ENCODE data around the gene DCC.

DCC gene

DNA sequence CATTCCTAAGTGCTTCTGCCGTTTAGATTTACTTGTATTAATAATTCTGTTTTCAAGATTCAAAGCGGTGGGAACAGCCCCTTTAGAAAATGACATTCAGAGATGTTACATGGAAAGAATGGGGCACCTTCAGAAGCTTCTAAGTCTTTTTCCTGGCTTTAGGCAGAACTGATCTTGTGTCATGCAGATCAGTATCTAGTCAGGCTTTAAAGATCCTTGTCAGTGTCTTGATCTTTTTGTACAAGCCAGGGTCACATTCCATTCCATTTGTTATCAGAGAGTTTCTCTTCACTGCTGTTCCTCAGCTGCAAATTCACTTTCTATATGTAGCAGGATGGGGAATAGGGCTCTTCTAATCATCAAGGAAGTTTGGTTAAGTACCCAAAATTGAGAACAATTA, 275.3 kb downstream of the DCC start:
- DNase-seq, result no peak
- in situ Hi-C loops (cut with HindIII; ENCODE audit: low pct_ligation_motif_present, low pct_unique_long_range_greater_than_20kb, low sequenced_read_pairs), result no loop called here

DNA sequence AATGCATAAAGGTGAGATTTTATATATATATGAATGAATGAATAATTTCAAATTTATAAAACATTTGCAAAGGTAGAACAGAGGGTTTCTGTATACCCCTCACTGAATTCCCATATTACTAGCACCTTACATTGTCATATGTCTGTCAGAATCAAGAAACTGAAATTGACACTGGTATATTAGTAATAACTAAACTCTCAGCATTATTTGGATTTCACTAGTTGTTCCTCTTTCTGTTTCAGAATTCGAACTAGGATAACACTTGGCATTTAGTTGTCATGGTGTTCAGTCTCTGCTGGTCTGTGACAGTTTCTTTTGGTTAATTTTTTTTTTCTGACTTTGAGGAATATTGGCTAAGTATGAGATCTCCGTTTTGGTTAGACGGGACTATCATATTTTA, 275.9 kb downstream of the DCC start:
- in situ Hi-C loops (cut with HindIII; ENCODE audit: low pct_ligation_motif_present, low pct_unique_long_range_greater_than_20kb, low sequenced_read_pairs), result no loop called here
- DNase-seq, result no peak

- DNase-seq, result no peak
Observed at GRCh38 chr18:52617931-52618330, 277.9 kb downstream of the DCC start.

GRCh38 chr18:52620926-52621439, 281.0 kb downstream of the DCC start:
- no peak for DNase-seq
- in situ Hi-C loops (cut with HindIII; ENCODE audit: low pct_ligation_motif_present, low pct_unique_long_range_greater_than_20kb, low sequenced_read_pairs), result no loop called here

More at GRCh38 chr18:52617931-52618330, 277.9 kb downstream of the DCC start:
- in situ Hi-C loops (cut with HindIII; ENCODE audit: low pct_ligation_motif_present, low pct_unique_long_range_greater_than_20kb, low sequenced_read_pairs), result no loop called here

DNA sequence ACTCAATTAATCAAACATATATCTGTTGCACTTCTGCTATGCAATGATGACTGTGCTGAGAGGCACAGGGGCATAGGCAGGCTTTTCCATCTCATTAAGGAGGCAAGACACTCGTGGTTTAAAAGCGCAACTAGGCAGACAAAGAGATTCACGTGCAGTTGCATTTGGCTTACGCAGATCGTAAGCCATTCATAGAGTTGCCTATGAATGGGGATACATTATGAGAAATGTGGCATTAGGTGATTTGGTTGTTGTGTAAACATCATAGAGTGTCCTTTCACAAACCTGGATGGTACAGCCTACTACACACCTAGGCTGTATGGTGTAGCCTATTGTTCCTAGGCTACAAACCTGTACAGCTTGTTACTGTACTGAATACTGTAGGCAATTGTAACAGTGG, 284.7 kb downstream of the DCC start:
- in situ Hi-C loops (cut with HindIII; ENCODE audit: low pct_ligation_motif_present, low pct_unique_long_range_greater_than_20kb, low sequenced_read_pairs), result no loop called here
- DNase-seq, result no peak

DNA sequence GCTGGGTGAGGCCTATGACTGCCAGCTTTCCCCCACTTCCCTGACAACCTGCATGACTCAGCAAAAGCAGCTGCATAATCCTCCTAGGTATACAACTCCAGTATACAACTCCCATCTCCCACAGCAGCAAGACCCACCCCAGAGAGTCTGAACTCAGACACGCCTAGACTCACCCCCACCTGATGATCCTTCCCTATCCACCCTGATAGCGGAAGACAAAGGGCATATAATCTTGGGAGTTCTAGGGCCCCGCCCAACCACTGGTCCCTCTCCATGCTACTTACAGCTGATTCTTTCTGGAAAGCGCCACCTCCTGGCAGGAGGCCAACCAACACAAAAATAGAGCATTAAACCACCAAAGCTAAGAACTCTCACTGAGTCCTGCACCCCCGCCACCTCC, 296.5 kb downstream of the DCC start:
- in situ Hi-C loops (cut with HindIII; ENCODE audit: low pct_ligation_motif_present, low pct_unique_long_range_greater_than_20kb, low sequenced_read_pairs), result no loop called here
- DNase-seq, result no peak

GRCh38 chr18:52648201-52648600, 308.2 kb downstream of the DCC start:
- no peak for DNase-seq
- in situ Hi-C loops (cut with HindIII; ENCODE audit: low pct_ligation_motif_present, low pct_unique_long_range_greater_than_20kb, low sequenced_read_pairs), result no loop called here

- in situ Hi-C loops (cut with HindIII; ENCODE audit: low pct_ligation_motif_present, low pct_unique_long_range_greater_than_20kb, low sequenced_read_pairs), result no loop called here
- DNase-seq, result no peak
Observed at GRCh38 chr18:52652391-52652790, 312.4 kb downstream of the DCC start.

DNA sequence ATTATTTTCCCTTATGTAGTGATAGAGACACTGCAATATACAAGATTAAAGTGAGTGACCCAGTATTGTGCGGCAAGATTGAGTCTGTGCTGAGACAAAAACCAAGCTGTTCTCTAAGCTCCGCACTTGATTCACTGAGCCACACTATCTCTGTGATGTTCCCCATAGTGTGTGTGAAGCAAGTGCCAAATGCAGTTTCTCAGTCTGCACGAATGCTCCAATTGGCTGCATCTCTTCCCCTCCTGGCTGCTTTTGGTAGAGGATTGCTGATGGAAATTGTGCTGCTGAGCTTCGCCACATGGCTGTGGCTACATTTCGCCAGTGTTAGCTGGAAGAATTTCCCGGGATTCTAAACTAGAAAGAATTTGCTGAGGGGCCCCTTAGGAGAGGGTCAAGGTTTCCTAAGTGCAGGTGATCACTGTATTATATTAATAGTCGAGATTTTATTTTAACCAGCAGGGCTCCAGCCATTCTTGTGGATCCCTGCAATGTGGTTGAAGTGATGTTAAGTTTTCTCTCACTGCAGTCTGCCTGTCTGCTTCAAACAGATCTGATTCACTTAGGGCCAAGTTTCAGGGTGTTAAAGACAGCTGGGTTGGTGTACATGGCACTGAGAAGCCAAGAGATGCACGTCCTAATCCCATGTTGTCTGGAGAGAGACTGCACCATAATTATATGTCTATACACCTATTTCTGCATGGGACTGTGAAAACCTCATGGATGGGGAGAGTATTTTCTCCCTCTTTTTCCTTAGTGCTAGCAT, 317.2 kb downstream of the DCC start:
- in situ Hi-C loops (cut with HindIII; ENCODE audit: low pct_ligation_motif_present, low pct_unique_long_range_greater_than_20kb, low sequenced_read_pairs), result no loop called here
- no peak for DNase-seq

DNA sequence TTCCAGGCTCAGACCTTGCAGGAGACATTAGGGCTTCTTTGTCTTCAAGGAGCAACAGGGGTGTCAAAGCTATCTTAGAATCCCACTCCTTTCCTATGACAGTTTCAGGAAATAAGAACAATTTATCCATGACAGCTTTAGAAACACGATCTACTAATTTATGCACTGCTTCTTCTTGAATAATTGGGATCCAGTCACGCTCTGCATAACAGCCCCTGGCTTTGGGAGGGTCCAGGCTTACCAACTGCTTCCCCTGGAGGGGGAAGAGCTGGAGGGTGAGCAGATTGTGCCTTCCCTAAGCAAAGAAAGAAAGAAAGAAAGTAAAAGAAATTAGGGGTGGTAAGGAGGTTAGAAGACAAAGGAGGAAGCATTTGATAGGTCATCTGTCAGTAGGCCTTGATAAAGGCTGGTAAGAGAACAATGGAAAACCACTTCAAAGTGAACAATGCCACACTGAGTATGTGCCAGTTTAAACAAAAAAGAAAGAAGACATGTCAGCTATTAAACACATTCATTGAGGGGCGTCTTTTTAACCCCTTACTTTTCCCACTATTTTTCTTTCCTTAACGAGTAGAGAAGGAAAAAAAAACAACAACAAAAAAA, 327.6 kb downstream of the DCC start:
- no peak for DNase-seq
- in situ Hi-C loops (cut with HindIII; ENCODE audit: low pct_ligation_motif_present, low pct_unique_long_range_greater_than_20kb, low sequenced_read_pairs), result no loop called here

DNA sequence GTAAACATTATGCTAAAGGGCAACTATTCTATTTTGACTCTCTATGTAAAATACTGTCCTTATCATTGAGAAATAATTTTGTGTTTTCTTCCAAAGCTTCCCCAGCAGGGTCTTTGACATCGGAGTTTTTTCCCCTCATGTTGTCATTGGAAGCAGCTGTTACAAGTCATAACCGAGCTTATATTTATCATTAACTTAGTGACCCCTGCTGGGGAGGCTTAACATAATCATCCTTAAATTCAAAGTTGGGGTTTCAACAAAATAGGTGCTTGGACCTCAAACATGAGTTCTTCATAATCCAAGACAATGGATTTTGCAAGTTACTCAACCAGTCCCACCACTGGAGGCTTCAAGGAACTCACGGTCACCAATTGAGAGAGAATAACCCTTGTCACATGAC, 330.9 kb downstream of the DCC start:
- DNase-seq, result peak; percentile 11
- in situ Hi-C loops (cut with HindIII; ENCODE audit: low pct_ligation_motif_present, low pct_unique_long_range_greater_than_20kb, low sequenced_read_pairs), result no loop called here

- in situ Hi-C loops (cut with HindIII; ENCODE audit: low pct_ligation_motif_present, low pct_unique_long_range_greater_than_20kb, low sequenced_read_pairs), result no loop called here
- no peak for DNase-seq
Observed at GRCh38 chr18:52678034-52678433, 338.0 kb downstream of the DCC start.

- no peak for DNase-seq
- in situ Hi-C loops (cut with HindIII; ENCODE audit: low pct_ligation_motif_present, low pct_unique_long_range_greater_than_20kb, low sequenced_read_pairs), result no loop called here
Observed at GRCh38 chr18:52678551-52678950, 338.6 kb downstream of the DCC start.

DNA sequence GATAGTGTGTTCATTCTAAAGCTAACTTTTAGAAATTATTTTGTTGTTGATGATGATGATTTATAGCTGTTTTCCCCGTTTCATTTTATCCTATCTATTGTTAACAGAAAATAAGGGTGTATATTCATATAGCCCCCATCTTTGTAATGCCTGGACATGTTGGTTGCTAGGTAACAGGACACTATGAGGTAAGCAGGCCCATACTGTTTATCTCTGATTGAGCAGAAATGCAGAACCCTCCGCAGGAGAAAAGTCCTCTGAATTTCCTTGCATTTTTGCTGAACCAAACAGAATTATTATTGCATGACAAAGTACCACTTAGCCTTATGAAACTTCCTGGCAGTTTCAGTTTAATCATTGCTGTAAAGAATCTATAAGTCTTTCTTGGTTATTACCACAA, 339.4 kb downstream of the DCC start:
- DNase-seq, result no peak
- in situ Hi-C loops (cut with HindIII; ENCODE audit: low pct_ligation_motif_present, low pct_unique_long_range_greater_than_20kb, low sequenced_read_pairs), result no loop called here

DNA sequence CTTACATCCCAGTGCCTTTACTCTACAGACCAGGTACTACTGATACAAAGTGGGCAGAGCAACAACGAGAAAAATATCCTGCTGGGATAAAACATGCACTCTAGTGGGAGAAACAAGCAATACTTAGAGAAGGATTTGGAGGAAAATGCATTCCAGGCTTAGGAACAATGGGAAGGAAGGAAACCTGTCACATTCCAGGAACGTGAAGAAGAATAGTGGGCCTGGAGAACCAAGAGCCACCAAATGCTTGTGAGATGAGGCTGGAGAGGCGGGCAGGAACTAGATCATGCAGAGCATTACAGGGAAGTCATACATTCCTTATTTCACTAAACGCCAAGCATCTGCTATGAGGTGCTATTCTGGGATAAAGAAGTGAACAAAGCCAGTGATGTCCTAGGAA, 342.3 kb downstream of the DCC start:
- DNase-seq, result no peak
- in situ Hi-C loops (cut with HindIII; ENCODE audit: low pct_ligation_motif_present, low pct_unique_long_range_greater_than_20kb, low sequenced_read_pairs), result no loop called here

DNA sequence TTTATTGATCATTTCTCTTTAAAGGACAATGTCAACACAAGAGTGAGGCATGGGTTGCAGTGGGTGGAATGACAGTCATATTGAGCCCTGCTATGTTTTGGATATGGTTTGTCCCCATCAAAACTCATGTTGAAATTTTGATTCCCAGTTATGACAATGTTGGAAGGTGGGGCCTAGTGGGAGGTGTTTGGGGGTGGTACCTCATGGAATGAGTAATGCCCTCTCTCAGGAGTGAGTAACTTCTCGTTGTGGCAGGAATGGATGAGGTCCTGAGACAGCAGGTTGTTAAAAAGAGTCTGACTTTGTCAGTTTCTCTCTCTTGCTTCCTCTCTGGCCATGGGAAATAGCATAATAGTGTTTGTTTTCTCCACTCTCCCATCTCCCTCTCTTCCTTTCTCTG, 345.3 kb downstream of the DCC start:
- DNase-seq, result no peak
- in situ Hi-C loops (cut with HindIII; ENCODE audit: low pct_ligation_motif_present, low pct_unique_long_range_greater_than_20kb, low sequenced_read_pairs), result no loop called here

DNA sequence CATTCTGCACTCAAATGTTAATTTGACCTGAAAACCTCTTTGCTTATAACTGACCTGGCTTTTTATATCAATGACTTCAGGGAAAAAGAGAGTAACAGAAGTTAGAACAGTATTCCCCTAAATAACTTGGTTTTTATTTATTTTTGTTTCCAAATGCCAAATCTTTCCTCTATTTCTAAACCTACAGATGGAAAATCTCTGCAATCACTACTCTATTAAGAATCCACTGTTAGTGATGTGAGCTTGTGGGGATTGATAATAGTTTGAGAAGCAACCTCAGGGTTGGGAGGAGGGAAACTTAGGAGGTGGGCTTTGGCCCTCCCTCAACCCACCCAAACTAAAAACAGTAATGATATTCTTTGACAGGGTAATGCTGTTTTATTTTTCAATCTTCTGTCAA, 351.8 kb downstream of the DCC start:
- in situ Hi-C loops (cut with HindIII; ENCODE audit: low pct_ligation_motif_present, low pct_unique_long_range_greater_than_20kb, low sequenced_read_pairs), result no loop called here

DNA sequence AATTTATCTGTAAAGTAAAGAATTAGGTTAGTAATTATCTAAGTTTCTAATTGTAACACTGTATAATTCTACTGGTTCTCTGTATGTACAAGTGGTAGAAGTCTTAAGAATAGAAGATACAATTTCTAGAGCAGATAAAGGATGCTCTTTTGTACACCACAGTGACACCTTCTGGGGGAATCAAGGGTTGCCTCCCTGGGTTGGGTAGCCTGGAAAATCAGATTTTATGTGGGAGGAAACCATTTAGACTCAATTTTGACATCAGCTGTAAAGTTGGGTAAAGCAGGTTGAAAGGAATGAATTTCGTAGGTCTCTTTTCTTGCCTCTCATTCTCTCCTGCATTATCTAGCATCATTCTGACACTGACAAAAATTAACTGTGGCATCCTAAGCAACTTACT, 354.8 kb downstream of the DCC start:
- in situ Hi-C loops (cut with HindIII; ENCODE audit: low pct_ligation_motif_present, low pct_unique_long_range_greater_than_20kb, low sequenced_read_pairs), result no loop called here
- DNase-seq, result peak; percentile 16

More for the DNA sequence above, 351.8 kb downstream of the DCC start:
- DNase-seq, result no peak

DNA sequence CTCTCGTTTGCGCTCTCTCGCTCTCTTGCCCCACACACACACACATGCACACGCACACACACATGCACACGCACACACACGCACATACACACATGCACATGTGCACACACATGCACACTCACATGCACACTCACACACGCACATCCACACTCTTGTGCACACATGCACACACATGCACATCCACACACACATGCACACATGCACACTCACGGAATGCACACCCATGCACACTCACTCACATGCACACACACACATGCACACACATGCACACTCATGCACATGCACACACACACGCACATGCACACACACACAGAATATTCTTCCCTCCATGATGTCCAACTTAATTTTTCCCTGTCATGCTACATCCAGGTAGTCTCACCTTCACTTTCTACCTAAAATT, 360.1 kb downstream of the DCC start:
- in situ Hi-C loops (cut with HindIII; ENCODE audit: low pct_ligation_motif_present, low pct_unique_long_range_greater_than_20kb, low sequenced_read_pairs), result no loop called here
- no peak for DNase-seq

DNA sequence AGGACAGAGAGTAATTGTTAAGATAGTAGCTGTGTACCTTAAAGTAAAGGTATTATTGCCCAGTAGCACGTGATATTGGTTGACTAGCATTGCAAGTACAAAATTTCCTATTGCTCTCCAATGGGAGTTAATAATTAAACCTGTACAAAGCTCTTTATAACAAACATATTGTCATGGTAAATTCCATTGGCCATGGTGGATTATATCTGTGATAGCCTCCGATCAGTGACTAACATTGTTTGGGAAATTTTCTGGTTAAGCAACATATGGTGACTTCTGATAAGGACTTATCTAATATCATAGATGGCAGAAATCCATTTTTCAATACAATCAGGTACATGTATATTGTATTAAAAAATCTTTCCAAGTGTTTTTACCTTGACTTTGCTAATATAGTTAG, 360.8 kb downstream of the DCC start:
- in situ Hi-C loops (cut with HindIII; ENCODE audit: low pct_ligation_motif_present, low pct_unique_long_range_greater_than_20kb, low sequenced_read_pairs), result no loop called here
- no peak for DNase-seq

All from ACHN (cell line).